ENCODE measurements around the gene PGM2.

Gene PGM2

DNA sequence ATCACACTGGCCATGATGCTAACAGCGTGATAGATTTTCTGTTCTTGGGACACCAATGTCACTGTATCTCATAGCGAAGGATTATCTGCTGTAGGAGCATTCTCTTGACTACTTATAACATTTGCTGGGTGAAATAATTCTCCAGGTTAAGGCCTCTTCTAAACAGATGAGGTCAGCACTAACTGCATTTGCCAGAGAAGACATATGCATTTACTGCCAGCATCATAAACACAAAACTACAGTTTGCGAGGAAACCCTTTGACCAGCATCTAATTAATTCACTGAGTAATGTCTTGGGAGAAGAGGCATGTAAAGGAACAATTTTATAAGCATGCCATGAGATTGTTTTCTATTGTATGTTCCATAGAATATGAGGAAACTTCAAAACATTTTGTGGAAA is 78.3 kb downstream of the PGM2 start:
- DNase-seq, result no peak

DNA sequence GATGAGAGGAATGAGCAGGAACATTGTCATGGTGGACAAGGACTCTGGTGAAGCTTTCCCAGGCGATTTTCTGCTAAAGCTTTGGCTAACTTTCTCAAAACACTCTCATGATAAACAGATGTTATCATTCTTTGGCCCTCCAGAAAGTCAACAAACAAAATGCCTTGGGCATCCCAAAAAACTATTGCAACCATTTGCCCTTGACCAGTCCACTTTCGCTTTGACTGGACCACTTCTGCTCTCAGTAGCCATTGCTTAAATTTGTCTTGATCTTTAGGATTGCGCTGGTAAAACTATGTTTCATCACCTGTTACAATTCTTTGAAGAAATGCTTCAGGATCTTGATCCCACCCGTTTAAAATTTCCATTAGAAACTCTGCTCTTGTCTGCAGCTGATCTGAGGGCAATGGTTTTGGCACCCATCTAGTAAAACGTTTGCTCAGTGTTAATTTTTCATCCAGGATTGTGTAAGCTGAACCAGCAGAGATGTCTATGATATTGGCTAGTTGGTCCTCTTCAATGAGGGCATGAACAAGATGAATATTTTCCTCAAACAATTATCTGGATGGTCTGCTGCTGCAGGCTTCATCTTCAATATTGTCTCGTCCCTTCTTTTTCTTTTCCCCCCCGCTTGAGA is 79.2 kb downstream of the PGM2 start:
- no peak for DNase-seq

DNA sequence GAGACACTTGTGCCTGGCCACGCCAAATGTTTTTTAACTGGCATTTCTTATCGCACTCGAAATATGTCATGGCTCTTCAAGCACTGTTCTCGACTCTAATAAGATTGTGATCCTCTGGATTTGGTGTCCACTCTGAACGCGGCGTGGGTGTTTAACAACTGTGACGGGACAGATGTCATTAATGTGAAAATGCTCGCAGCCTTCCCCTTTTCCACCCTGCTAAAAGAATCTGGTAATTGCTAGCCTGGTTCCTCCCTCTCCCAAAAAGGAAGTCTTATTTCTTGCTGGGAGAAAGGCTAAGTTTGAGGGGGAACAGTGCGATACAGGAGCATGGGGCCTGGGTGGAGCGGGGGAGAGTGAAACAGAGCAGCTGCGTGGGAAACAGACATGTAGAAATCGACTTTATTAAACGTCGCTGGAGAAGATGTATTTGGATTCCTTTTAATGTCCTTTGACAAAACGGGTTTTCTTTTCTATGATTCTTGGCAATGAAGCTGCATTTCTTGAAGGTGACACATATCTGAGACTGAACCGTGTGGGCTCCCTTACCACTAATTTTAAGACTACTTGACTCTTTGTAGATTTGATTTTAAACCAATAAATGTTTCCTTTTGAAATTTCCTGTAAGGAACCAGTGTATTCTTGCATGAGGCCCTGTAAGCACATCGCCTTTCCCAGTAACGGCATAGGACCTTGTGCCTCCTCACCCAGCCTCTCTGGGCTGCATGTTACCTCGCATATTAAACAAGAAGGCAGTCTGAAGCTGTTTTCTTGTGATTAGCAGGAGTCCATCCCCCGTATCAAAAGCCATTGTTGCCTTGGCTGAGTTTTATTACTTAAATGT is 82.2 kb downstream of the PGM2 start:
- no peak for DNase-seq

DNA sequence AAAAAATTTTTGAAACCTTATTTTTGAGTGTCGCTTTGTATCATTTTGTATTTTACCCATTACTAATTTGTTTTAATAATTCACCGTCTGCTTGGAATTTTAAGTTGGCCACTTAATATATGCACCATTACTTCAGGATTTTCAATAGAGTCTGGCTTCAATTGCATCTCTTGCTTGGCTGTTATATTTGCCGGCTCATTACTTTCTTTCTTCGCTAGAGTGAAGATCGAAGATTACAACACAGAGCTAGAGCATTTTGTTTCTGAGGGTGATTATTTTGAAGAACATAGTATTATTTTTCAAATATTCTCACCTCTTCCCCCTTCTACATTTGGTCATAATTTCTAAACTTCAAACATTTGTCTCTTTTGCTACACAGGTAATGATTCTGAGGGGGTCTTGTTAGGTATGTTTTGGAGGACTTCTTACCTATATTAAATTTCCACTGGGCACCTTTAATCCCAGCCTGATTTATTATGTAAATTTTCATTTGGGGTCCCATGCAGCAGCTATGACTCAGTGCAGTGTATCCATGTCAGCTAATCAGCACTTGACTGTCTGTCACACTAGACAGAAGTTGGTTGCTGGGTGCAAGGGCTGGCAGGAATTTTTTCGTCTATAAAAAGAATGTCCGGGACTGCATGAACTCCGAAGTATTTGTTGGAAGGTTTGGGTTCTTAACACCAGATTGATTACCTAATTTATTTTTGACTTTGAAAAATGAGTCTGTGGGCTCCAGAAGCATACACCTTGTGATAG is 83.0 kb downstream of the PGM2 start:
- DNase-seq, result no peak

DNA sequence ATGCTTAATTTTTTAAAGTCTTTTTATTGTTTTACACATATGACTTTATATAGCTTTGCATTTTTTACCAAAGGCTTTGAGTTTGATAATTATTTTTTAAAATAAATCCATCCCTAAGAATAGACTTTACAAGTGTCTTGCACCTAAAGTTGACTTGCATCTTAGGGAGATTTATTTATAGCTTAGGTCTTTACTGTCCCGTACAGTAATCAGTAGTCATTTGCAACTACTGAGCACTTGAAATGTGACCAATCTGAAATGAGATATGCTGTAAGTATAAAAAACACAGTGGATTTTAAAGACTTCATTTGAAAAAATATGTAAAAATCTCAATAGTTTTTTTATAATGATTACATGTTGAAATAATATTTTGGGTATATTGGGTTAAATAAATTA is 83.6 kb downstream of the PGM2 start:
- no peak for DNase-seq
